ENCODE measurements around the gene USP2. TPM values are rescaled to one million over a fixed set of nuclear protein-coding genes. Genes with fewer than 3 reads are reported as not detected.

The USP2 gene
- total RNA-seq, 1 experiment from 2014 or later, result 5.7 TPM

DNA sequence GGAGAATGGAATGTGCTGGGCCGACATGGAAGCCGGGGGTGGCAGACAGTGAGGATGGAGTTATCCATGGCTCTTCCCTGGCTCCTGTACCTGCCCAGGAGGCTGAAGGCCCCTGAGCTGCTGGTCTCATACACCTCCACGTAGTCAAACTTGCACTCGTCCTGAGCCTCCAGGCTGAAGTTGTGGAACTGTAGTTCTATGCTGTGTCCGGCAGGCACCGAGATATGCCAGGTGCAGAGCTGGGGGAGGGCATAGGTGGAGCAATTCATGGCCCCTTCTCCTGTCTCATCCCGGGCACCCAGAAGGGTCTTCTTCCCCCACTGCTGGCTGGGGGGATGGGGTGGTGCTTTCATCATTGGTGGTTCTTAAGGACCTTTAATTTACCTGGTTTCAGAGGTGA lies 37.8 kb downstream of the USP2 start:
- Mint-ChIP-seq H3K4me1 (peaks cover 13 to 30% of the 10 kb centered on the region in 2 experiments), H3K36me3 (ENCODE audit: insufficient read depth in 1 of 3, low read depth in 3 of 3) (no peaks in the 10 kb centered on the region; a peak in 1 of 7 replicates), H3K9me3 (no peaks in the 10 kb centered on the region; a peak in 1 of 5 replicates), H3K27ac (no peak overlapping the region; a peak in 1 of 7 replicates), H3K27me3 (ENCODE audit: low read depth) (peaks cover 86% of the 10 kb centered on the region), H3K4me3 (no peak overlapping the region)
- Histone ChIP-seq H3K79me1 (ENCODE audit: insufficient read depth, low read depth, low read length, poor library complexity, severe bottlenecking) (no peaks in the 10 kb centered on the region), H3K27ac (ENCODE audit: insufficient read length, low read depth, low read length) (no peak overlapping the region), H2BK120ac (ENCODE audit: low read depth, low read length, poor library complexity, severe bottlenecking) (no peak overlapping the region), H2AFZ (ENCODE audit: low read length) (no peak overlapping the region), H4K91ac (ENCODE audit: insufficient read length, low read depth, low read length) (no peak overlapping the region), H2AK5ac (ENCODE audit: insufficient read length, low read length) (no peak overlapping the region), H3K23me2 (ENCODE audit: insufficient read length, low read depth, low read length, poor library complexity, severe bottlenecking) (peaks cover 16% of the 10 kb centered on the region), H3K14ac (ENCODE audit: insufficient read depth, low read length) (no peak overlapping the region), H2BK15ac (ENCODE audit: low read depth, low read length) (no peak overlapping the region), H3K18ac (ENCODE audit: insufficient read length, low read depth, low read length) (no peak overlapping the region), H3K4me2 (ENCODE audit: insufficient read depth, insufficient read length, low read length) (no peak overlapping the region), H3T11ph (ENCODE audit: low read length) (no peak overlapping the region), H2BK20ac (ENCODE audit: low read depth, low read length, poor library complexity, severe bottlenecking) (no peak overlapping the region), H4K5ac (ENCODE audit: insufficient read length, low read depth, low read length) (no peak overlapping the region), H3K56ac (ENCODE audit: insufficient read length, low read depth, low read length) (no peak overlapping the region), H4K8ac (replicated peaks; ENCODE audit: insufficient read length, low read depth, low read length) (no peak overlapping the region), H3K79me2 (ENCODE audit: insufficient read depth, low read length) (no peaks in the 10 kb centered on the region), H3K9ac (ENCODE audit: extremely low read depth, insufficient read length, low read length) (no peak overlapping the region), H2BK12ac (ENCODE audit: insufficient read length, low read depth, low read length) (no peak overlapping the region), H3K27me3 (ENCODE audit: insufficient read depth, low read length) (peaks cover 16% of the 10 kb centered on the region), H3K4ac (ENCODE audit: low read depth, low read length) (no peak overlapping the region), H4K20me1 (ENCODE audit: control insufficient read depth, insufficient read depth, insufficient read length) (no peaks in the 10 kb centered on the region), H2BK5ac (ENCODE audit: insufficient read length, low read length) (no peak overlapping the region), H3K4me1 (ENCODE audit: insufficient read depth, low read length) (no peaks in the 10 kb centered on the region; the same call in 1 of the 2 replicates), H3K23ac (ENCODE audit: insufficient read length, low read depth, low read length) (no peak overlapping the region), H3K9me3 (ENCODE audit: control insufficient read depth, low read depth, low read length) (no peaks in the 10 kb centered on the region)
- WGBS (ENCODE audit: extremely low coverage, insufficient read length, low lambda C conversion rate), result no CpG with 5 or more reads among the region's 7 CpGs
- TF ChIP-seq, protein P1, sequence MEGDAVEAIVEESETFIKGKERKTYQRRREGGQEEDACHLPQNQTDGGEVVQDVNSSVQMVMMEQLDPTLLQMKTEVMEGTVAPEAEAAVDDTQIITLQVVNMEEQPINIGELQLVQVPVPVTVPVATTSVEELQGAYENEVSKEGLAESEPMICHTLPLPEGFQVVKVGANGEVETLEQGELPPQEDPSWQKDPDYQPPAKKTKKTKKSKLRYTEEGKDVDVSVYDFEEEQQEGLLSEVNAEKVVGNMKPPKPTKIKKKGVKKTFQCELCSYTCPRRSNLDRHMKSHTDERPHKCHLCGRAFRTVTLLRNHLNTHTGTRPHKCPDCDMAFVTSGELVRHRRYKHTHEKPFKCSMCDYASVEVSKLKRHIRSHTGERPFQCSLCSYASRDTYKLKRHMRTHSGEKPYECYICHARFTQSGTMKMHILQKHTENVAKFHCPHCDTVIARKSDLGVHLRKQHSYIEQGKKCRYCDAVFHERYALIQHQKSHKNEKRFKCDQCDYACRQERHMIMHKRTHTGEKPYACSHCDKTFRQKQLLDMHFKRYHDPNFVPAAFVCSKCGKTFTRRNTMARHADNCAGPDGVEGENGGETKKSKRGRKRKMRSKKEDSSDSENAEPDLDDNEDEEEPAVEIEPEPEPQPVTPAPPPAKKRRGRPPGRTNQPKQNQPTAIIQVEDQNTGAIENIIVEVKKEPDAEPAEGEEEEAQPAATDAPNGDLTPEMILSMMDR (conservative IDR thresholded peaks at IDR 0.05), result no peak
- DNase-seq, result no peak
